Cardiac muscle cell (in vitro differentiated cells and primary cell): ENCODE results near the gene ZNF232. TPM values are rescaled to one million over a fixed set of nuclear protein-coding genes. Genes with fewer than 3 reads are reported as not detected.

ENCODE experiments used
- DNase-seq, 2 donors: peaks; one replicate each; pipeline versions ENCODE4 v3.0.0 to v3.0.0-alpha.2; 2010 to 2017; ENCODE audit warnings: low read depth in 1 of 2, low spot score in 1 of 2
- H3K27ac ChIP-seq: fragments of 200-600 bp; sonication (generic); 2 replicates; pipeline ENCODE4 v1.5.1; 2016
- H3K27me3 ChIP-seq: fragments of 200-600 bp; sonication (generic); 2 replicates; pipeline ENCODE4 v1.6.0; 2016; ENCODE audit warnings: control low read depth
- H3K36me3 ChIP-seq: fragments of 200-600 bp; sonication (generic); 2 replicates; pipeline ENCODE4 v1.5.1; 2016; ENCODE audit warnings: control low read depth
- H3K4me1 ChIP-seq: fragments of 200-600 bp; sonication (generic); 2 replicates; pipeline ENCODE4 v1.8.1; 2017; ENCODE audit warnings: low read depth, mild to moderate bottlenecking, mixed run types
- H3K4me3 ChIP-seq: fragments of 200-600 bp; sonication (generic); 2 replicates; pipeline ENCODE4 v1.5.1; 2016; ENCODE audit warnings: mild to moderate bottlenecking
- H3K9me3 ChIP-seq: fragments of 200-600 bp; sonication (generic); 2 replicates; pipeline ENCODE4 v1.5.1; 2017; ENCODE audit warnings: low read depth, mild to moderate bottlenecking, control low read depth
- polyA plus RNA-seq: library from polyadenylated mRNA; unstranded; fragments of >200 nt; fragmentation: Nextera tagmentation; extraction: Ambion mirVana; gene quantifications from 2 replicates; pipeline ENCODE4 v1.2.1, GENCODE V29; 2016
- total RNA-seq: library from RNA; depleted of rRNA; stranded (reverse); fragments of >200 nt; gene quantifications from 2 replicates; pipeline ENCODE4 v1.2.3, GENCODE V29; 2016
- TF ChIP-seq, protein P1 (sequence below): IDR thresholded peaks from 2 replicates; pipeline ENCODE4 v1.5.1; 2012; ENCODE audit warnings: low read depth, mild to moderate bottlenecking, low read length

ZNF232 gene
- total and polyA plus RNA-seq, 2 experiments from 2014 or later = 13.8 to 21.0 TPM

DNA sequence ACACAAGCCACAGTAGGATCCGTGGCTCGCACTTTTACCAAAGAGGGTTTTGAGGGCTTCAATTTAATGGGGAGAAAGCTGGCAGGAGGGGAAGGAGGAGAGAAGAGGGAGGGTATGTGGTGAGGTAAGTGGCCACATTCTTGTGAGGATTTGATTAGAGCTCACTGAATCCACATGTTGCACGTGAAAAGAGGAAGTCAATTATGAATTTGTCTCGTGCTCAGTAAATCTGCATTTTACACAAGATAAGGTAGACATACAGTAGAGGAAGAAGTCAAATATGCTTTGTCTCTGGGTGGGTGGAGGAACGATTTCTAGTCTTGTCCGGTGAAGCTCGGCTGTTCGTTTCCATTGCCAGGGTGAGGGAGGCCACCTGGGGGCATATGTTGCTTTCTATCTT, 862 bp downstream of the ZNF232 start:
- TF ChIP-seq, protein P1, sequence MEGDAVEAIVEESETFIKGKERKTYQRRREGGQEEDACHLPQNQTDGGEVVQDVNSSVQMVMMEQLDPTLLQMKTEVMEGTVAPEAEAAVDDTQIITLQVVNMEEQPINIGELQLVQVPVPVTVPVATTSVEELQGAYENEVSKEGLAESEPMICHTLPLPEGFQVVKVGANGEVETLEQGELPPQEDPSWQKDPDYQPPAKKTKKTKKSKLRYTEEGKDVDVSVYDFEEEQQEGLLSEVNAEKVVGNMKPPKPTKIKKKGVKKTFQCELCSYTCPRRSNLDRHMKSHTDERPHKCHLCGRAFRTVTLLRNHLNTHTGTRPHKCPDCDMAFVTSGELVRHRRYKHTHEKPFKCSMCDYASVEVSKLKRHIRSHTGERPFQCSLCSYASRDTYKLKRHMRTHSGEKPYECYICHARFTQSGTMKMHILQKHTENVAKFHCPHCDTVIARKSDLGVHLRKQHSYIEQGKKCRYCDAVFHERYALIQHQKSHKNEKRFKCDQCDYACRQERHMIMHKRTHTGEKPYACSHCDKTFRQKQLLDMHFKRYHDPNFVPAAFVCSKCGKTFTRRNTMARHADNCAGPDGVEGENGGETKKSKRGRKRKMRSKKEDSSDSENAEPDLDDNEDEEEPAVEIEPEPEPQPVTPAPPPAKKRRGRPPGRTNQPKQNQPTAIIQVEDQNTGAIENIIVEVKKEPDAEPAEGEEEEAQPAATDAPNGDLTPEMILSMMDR = no peak
- peaks cover 6% of the 10 kb centered on the region for H3K36me3 ChIP-seq
- H3K27me3 ChIP-seq = no peaks in the 10 kb centered on the region
- peaks cover 13% of the 10 kb centered on the region for H3K4me1 ChIP-seq
- no peak for DNase-seq
- H3K9me3 ChIP-seq = no peaks in the 10 kb centered on the region
- no peak overlapping the region for H3K27ac ChIP-seq
- peak overlapping the region; percentile 58 for H3K4me3 ChIP-seq

DNA sequence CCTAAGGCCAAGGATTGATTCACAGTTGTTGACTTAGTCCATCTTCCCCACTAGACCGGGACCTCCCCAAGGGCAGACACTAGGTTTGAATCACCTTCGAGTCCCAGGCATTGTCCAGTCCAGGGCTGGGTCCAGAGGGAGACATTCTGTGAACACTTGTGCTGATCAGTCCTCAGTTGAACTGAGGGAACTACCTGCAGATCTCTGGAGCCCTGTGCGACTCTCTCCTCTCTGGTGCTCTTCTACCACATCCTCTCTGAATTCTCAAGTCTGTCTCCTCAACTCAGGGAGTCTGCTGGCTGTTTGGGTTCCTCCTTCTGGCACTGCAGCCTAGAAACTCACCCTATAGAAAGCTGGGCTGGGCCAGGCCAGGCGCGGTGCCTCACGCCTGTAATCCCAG, 10.8 kb downstream of the ZNF232 start:
- DNase-seq = no peak
- no peak overlapping the region for H3K4me3 ChIP-seq

DNA sequence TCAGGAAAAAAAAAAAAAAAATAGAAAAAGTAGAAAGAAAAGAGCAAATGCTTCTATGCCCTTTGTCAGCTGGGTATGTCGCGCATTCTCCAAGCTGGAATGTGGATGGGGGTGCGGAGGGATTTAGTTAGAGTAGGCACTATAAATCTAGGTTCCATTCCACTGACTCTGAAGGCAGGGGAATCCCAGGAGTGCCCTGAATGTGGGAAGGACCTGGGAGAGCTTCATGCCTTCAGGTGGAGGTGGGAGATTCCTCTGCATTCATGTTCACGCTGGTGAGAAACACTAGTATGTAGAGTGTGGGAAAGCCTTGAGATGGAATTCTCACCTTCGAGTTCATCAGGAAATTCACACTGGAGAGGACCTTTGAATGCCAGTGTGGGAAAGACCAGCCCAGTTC, 12.4 kb downstream of the ZNF232 start:
- Histone ChIP-seq H3K9me3 (no peaks in the 10 kb centered on the region), H3K27ac (no peak overlapping the region), H3K36me3 (no peaks in the 10 kb centered on the region), H3K4me1 (no peaks in the 10 kb centered on the region), H3K27me3 (no peaks in the 10 kb centered on the region), H3K4me3 (no peak overlapping the region)
- no peak for DNase-seq
- TF ChIP-seq, protein P1 = no peak

More for the DNA sequence above, 10.8 kb downstream of the ZNF232 start:
- peaks cover 4% of the 10 kb centered on the region for H3K36me3 ChIP-seq
- H3K9me3 ChIP-seq = no peaks in the 10 kb centered on the region
- TF ChIP-seq, protein P1 = no peak
- no peaks in the 10 kb centered on the region for H3K27me3 ChIP-seq
- no peaks in the 10 kb centered on the region for H3K4me1 ChIP-seq
- H3K27ac ChIP-seq = no peak overlapping the region

DNA sequence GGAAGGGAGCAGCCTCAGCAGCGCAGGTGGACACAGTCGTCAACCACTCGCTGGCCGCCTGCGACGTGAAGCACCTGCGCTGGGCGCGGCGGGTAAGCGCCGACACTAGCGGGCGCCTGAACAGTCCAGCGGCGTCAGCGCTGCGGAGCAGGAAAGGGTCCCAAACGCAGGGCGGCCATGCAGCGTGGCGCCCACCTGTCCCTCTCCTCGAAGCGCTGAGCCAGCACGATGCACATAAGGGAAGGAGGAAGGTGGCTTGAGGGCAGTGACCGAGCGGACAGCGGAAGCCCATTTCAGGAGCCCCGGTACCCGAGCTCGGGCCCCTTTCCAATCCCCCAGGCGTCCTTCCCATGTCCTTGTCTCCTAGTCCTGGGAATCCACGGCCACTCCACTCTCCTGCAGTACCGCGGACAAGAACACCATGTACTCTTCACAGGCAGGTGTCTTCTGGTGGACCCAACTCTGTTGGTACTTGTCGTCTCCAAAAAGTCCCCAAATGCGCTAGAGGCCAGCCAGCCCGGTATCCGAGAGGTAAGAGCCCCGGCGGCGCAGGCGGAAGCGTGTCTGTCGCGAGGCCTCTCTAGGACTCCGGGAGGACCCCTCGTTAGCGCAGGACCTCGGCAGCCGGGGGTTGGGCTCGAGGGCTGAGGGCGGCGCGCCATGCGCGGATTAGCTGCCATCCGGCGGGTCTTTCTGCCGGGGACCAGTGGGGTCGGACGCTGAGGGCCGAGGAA, 14.4 kb downstream of the ZNF232 start:
- Histone ChIP-seq H3K9me3 (peaks cover 3% of the 10 kb centered on the region), H3K27ac (peak overlapping the region; percentile 24), H3K27me3 (no peaks in the 10 kb centered on the region), H3K4me3 (peak overlapping the region; percentile 35), H3K4me1 (no peaks in the 10 kb centered on the region), H3K36me3 (no peaks in the 10 kb centered on the region)
- TF ChIP-seq, protein P1 = no peak
- DNase-seq = peak in 1 of 2 donors; percentile 87

DNA sequence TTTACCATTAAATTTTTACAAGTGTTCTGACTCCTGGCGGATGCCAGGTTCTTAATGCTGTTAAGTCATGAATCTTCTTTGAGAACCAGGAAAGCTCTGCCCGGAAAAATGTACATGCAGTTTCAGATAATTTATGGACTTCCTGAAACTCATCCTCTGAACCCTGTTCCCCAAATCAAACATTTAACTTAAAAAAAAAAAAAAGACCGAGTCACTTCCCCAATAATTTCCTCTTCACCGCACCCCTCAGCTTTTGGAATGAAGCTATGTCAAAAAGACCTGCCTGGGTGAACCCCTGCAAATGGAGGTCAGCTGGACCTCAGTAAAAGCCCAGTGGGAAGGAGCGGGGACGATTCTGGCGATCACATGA, 15.0 kb downstream of the ZNF232 start:
- Histone ChIP-seq H3K9me3 (peaks cover 3% of the 10 kb centered on the region), H3K4me1 (no peaks in the 10 kb centered on the region), H3K36me3 (no peaks in the 10 kb centered on the region), H3K27ac (peak overlapping the region; percentile 24), H3K27me3 (no peaks in the 10 kb centered on the region), H3K4me3 (peak overlapping the region; percentile 35)
- no peak for DNase-seq
- TF ChIP-seq, protein P1 = no peak
